Loucy (cell line): ENCODE data around the gene ANTXR2.

Source experiments
- H2AFZ ChIP-seq: fragments of 200-600 bp; sonication (generic); 2 replicates; pipeline ENCODE4 v1.6.0; 2016; ENCODE audit warnings: antibody characterized with exemption, mild to moderate bottlenecking, low read length, moderate library complexity
- H3F3A ChIP-seq: fragments of 200-600 bp; 2 replicates; pipeline ENCODE4 v1.6.0; 2016; ENCODE audit warnings: antibody characterized with exemption, low read depth, mild to moderate bottlenecking
- H3K27me3 ChIP-seq: fragments of 200-600 bp; sonication (generic); 2 replicates; pipeline ENCODE4 v1.6.1; 2014; ENCODE audit warnings: low read length, mild to moderate bottlenecking; ENCODE audit not compliant: insufficient read depth, poor library complexity, severe bottlenecking
- H3K36me3 ChIP-seq: fragments of 200-600 bp; sonication (generic); 2 replicates; pipeline ENCODE4 v1.6.1; 2016; ENCODE audit warnings: low read length; ENCODE audit not compliant: insufficient read depth
- H3K4me1 ChIP-seq: fragments of 200-600 bp; sonication (generic); 2 replicates; pipeline ENCODE4 v1.5.1; 2014; ENCODE audit warnings: low read length, mild to moderate bottlenecking; ENCODE audit not compliant: insufficient read depth, poor library complexity, severe bottlenecking
- H3K4me2 ChIP-seq: fragments of 200-600 bp; sonication (generic); 2 replicates; pipeline ENCODE4 v1.6.0; 2014; ENCODE audit warnings: antibody characterized with exemption, low read length, low read depth, mild to moderate bottlenecking; ENCODE audit not compliant: poor library complexity, severe bottlenecking
- H3K4me3 ChIP-seq: fragments of 200-600 bp; sonication (generic); 2 replicates; pipeline ENCODE4 v1.5.1; 2014; ENCODE audit warnings: low read length, mild to moderate bottlenecking, mixed read lengths; ENCODE audit not compliant: poor library complexity, severe bottlenecking
- H3K79me2 ChIP-seq: fragments of 200-600 bp; sonication (generic); 2 replicates; pipeline ENCODE4 v1.6.1; 2014; ENCODE audit warnings: low read length; ENCODE audit not compliant: insufficient read depth
- H3K9ac ChIP-seq: fragments of 200-600 bp; sonication (generic); 2 replicates; pipeline ENCODE4 v1.6.0; 2014; ENCODE audit warnings: mild to moderate bottlenecking, low read depth, low read length, moderate library complexity; ENCODE audit not compliant: poor library complexity, severe bottlenecking
- H3K9me2 ChIP-seq: fragments of 200-600 bp; sonication (generic); replicated peaks from 2 replicates; pipeline ENCODE4 v1.6.1; 2016; ENCODE audit warnings: low read depth, low read length, mixed read lengths
- H3K9me3 ChIP-seq: fragments of 200-600 bp; sonication (generic); 2 replicates; pipeline ENCODE4 v1.6.1; 2014; ENCODE audit warnings: mild to moderate bottlenecking, antibody characterized with exemption, low read length, low read depth; ENCODE audit not compliant: insufficient read depth
- H4K20me1 ChIP-seq: fragments of 200-600 bp; sonication (generic); 2 replicates; pipeline ENCODE4 v1.6.0; 2014; ENCODE audit warnings: antibody characterized with exemption, low read length, mild to moderate bottlenecking; ENCODE audit not compliant: insufficient read depth, poor library complexity, severe bottlenecking
- EZH2phosphoT487 ChIP-seq: fragments of 200-600 bp; IDR thresholded peaks from 2 replicates; pipeline ENCODE4 v1.6.1; 2018; ENCODE audit warnings: antibody characterized with exemption, mild to moderate bottlenecking, moderate library complexity, borderline replicate concordance
- TF ChIP-seq, protein P1 (sequence below): fragments of 200-600 bp; sonication (generic); conservative IDR thresholded peaks from 2 replicates; pipeline ENCODE4 v1.5.1; 2014; ENCODE audit warnings: mild to moderate bottlenecking, antibody characterized with exemption, low read length

ANTXR2 gene

DNA sequence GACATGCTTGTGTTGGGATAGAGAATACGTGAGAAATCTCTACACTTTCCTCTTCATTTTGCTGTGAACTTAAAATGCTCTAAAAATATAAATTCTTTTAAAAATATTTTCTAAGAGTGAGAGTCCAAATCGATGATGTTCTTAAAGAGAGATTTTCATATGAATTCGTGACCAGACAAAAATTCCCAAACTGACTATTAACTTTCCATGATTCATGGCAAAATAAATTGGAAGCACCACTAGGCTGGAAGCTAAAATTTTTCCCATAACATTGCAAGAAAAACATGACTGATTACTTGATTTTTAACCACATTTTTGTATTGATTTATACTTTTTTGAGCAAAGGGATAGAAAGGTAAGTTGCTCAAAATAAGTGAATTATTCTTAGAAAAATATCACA, 201.1 kb downstream of the ANTXR2 start:
- Histone ChIP-seq H3K79me2 (no peaks in the 10 kb centered on the region), H3K27me3 (no peaks in the 10 kb centered on the region), H3K36me3 (no peaks in the 10 kb centered on the region), H3K9me3 (no peaks in the 10 kb centered on the region), H3K4me3 (no peak overlapping the region), H4K20me1 (no peaks in the 10 kb centered on the region), H3K9ac (no peak overlapping the region), H2AFZ (no peak overlapping the region), H3K9me2 (no peaks in the 10 kb centered on the region), H3K4me2 (no peak overlapping the region), H3K4me1 (no peaks in the 10 kb centered on the region), H3F3A (no peaks in the 10 kb centered on the region)
- TF ChIP-seq, protein P1, sequence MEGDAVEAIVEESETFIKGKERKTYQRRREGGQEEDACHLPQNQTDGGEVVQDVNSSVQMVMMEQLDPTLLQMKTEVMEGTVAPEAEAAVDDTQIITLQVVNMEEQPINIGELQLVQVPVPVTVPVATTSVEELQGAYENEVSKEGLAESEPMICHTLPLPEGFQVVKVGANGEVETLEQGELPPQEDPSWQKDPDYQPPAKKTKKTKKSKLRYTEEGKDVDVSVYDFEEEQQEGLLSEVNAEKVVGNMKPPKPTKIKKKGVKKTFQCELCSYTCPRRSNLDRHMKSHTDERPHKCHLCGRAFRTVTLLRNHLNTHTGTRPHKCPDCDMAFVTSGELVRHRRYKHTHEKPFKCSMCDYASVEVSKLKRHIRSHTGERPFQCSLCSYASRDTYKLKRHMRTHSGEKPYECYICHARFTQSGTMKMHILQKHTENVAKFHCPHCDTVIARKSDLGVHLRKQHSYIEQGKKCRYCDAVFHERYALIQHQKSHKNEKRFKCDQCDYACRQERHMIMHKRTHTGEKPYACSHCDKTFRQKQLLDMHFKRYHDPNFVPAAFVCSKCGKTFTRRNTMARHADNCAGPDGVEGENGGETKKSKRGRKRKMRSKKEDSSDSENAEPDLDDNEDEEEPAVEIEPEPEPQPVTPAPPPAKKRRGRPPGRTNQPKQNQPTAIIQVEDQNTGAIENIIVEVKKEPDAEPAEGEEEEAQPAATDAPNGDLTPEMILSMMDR: no peak
- TF ChIP-seq EZH2phosphoT487: no peak

GRCh38 chr4:79869597-79870237, 203.3 kb downstream of the ANTXR2 start:
- no peaks in the 10 kb centered on the region for H3F3A ChIP-seq
- no peak overlapping the region for H2AFZ ChIP-seq
- H3K9me2 ChIP-seq: no peaks in the 10 kb centered on the region
- H3K79me2 ChIP-seq: no peaks in the 10 kb centered on the region
- no peak overlapping the region for H3K4me3 ChIP-seq
- no peak overlapping the region for H3K9ac ChIP-seq
- no peak for TF ChIP-seq EZH2phosphoT487
- TF ChIP-seq, protein P1: no peak
- H3K4me2 ChIP-seq: no peak overlapping the region
- H3K4me1 ChIP-seq: no peaks in the 10 kb centered on the region
- no peaks in the 10 kb centered on the region for H3K9me3 ChIP-seq
- no peaks in the 10 kb centered on the region for H3K27me3 ChIP-seq
- H3K36me3 ChIP-seq: no peaks in the 10 kb centered on the region
- no peaks in the 10 kb centered on the region for H4K20me1 ChIP-seq

DNA sequence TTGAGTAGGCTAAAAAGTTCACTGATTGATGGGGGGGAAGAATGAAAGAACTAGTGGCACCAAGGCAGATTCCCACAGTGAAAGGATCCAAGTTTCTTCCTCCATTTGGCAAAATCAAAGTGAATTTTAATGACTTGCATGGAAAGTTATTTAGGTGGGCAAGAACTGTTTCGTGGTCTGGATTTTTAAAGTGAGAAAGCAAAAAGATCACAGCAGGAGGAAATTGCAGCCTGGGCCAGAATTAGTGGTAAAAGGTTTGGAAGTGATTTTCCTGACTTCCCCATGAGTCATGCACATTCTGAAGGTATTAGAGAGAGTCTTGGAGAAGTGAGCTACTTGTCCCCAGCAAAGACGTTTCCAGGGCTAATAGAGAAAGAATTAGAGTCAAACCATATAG, 207.8 kb downstream of the ANTXR2 start:
- H3K4me1 ChIP-seq: no peaks in the 10 kb centered on the region
- H3K9me3 ChIP-seq: no peaks in the 10 kb centered on the region
- no peaks in the 10 kb centered on the region for H3K27me3 ChIP-seq
- no peaks in the 10 kb centered on the region for H3K79me2 ChIP-seq
- H3K9ac ChIP-seq: no peak overlapping the region
- H4K20me1 ChIP-seq: no peaks in the 10 kb centered on the region
- TF ChIP-seq, protein P1: no peak
- no peak for TF ChIP-seq EZH2phosphoT487
- no peaks in the 10 kb centered on the region for H3K9me2 ChIP-seq
- H3K4me3 ChIP-seq: no peak overlapping the region
- no peak overlapping the region for H2AFZ ChIP-seq
- H3F3A ChIP-seq: no peaks in the 10 kb centered on the region
- H3K4me2 ChIP-seq: no peak overlapping the region
- H3K36me3 ChIP-seq: no peaks in the 10 kb centered on the region
